ENCODE results near the gene VPS54. TPM values are rescaled to one million over a fixed set of nuclear protein-coding genes. Genes with fewer than 3 reads are reported as not detected.
"Not testable (repeated sequence)": the region's sequence is repeated elsewhere in the genome, so short reads cannot be mapped to it uniquely, and the experiment has no call there.

Gene VPS54
- total RNA-seq, 1 donor from 2014 or later = 22.3 TPM

DNA sequence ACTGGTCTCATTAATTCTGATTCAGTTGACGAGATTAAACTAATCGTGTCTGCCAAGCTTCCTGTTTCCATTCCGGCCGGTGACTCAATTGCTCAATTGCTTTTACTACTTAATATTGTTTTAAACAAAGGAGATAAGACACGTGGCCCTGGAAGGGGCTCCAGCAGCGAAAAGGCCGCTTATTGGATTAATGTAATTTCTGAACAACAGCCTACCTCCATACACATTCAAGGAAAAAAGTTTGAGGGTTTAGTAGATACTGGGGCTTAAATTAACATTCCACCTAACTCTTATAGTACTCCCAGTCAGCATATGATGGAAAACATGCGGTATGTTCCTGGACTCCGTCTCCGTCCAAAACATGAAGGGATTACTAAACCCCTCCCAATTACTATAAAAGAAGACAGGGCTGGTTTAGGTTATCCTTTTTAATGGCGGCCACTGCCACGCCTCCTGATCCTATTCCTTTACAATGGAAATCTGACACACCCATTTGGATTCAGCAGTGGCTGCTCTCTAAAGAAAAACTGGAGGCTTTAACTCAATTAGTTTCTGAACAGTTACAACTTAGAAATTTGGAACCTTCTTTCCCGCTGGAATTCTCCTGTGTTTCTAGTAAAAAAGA is 27.1 kb downstream of the VPS54 start:
- no peak overlapping the region for H3K4me3 ChIP-seq
- no peak overlapping the region for H3K27ac ChIP-seq
- H3K27me3 ChIP-seq = no peaks in the 10 kb centered on the region
- no peaks in the 10 kb centered on the region for H3K4me1 ChIP-seq
- H3K36me3 ChIP-seq = no peaks in the 10 kb centered on the region
- no peaks in the 10 kb centered on the region for H3K9me3 ChIP-seq
- DNase-seq (ENCODE audit: extremely low spot score in 2 of 2) = no peak
- TF ChIP-seq POLR2A (IDR thresholded peaks at IDR 0.05) = no peak
- intact Hi-C loops (cut with DNase I) = no loop called here

DNA sequence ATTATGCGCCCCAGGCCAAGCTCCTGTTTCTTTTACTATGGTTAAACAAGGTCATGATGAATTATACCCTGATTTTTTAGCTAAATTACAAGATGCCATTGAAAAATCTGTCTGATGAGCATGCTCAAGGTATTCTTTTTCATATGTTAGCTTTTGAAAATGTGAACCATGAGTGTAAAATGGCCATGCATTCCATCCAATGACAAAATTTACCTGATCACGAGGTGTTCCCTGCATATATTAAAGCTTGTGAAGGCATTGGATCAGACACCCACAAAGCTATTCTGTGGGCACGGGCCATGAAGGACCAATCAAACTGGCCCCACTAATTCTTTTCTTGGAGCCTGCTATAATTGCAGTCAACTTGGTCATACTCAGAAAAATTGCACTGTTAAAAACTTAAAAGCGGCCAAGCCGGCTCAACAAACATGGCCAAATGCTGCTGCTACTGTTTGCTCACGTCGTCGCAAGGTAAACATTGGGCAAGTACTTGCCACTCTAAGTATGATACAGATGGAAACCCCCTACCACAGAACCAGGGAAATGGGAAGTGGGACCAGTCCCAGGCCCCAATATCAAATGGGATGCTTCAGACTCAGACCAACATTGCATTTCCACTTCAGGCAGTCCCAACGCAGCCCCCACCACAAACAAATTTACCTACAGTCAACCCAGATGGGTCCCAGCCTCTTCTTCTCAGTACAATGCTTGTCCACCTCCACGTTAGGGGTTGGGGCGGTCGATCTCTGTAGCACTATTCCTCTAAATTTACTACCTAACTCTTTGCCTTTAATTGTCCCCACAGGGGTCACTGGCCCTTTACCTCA is 27.8 kb downstream of the VPS54 start:
- H3K4me3 ChIP-seq; intact Hi-C loops (cut with DNase I); H3K27ac ChIP-seq; H3K36me3 ChIP-seq; H3K27me3 ChIP-seq; H3K4me1 ChIP-seq; DNase-seq (ENCODE audit: extremely low spot score in 2 of 2); H3K9me3 ChIP-seq: not testable (repeated sequence)

GRCh38 chr2:63990072-63990471 is 29.2 kb downstream of the VPS54 start:
- Histone ChIP-seq H3K4me1 (peaks cover 2% of the 10 kb centered on the region), H3K27me3 (no peaks in the 10 kb centered on the region), H3K27ac (no peak overlapping the region), H3K36me3 (no peaks in the 10 kb centered on the region), H3K9me3 (no peaks in the 10 kb centered on the region), H3K4me3 (no peak overlapping the region)
- DNase-seq (ENCODE audit: extremely low spot score in 2 of 2) = no peak
- TF ChIP-seq POLR2A (IDR thresholded peaks at IDR 0.05) (no peak), POLR2AphosphoS5 (IDR thresholded peaks at IDR 0.05; ENCODE audit: insufficient read depth in 1 of 2, low read depth in 1 of 2) (no peak)
- TF ChIP-seq, protein P1, sequence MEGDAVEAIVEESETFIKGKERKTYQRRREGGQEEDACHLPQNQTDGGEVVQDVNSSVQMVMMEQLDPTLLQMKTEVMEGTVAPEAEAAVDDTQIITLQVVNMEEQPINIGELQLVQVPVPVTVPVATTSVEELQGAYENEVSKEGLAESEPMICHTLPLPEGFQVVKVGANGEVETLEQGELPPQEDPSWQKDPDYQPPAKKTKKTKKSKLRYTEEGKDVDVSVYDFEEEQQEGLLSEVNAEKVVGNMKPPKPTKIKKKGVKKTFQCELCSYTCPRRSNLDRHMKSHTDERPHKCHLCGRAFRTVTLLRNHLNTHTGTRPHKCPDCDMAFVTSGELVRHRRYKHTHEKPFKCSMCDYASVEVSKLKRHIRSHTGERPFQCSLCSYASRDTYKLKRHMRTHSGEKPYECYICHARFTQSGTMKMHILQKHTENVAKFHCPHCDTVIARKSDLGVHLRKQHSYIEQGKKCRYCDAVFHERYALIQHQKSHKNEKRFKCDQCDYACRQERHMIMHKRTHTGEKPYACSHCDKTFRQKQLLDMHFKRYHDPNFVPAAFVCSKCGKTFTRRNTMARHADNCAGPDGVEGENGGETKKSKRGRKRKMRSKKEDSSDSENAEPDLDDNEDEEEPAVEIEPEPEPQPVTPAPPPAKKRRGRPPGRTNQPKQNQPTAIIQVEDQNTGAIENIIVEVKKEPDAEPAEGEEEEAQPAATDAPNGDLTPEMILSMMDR (IDR thresholded peaks at IDR 0.05) = no peak
- intact Hi-C loops (cut with DNase I) = no loop called here

DNA sequence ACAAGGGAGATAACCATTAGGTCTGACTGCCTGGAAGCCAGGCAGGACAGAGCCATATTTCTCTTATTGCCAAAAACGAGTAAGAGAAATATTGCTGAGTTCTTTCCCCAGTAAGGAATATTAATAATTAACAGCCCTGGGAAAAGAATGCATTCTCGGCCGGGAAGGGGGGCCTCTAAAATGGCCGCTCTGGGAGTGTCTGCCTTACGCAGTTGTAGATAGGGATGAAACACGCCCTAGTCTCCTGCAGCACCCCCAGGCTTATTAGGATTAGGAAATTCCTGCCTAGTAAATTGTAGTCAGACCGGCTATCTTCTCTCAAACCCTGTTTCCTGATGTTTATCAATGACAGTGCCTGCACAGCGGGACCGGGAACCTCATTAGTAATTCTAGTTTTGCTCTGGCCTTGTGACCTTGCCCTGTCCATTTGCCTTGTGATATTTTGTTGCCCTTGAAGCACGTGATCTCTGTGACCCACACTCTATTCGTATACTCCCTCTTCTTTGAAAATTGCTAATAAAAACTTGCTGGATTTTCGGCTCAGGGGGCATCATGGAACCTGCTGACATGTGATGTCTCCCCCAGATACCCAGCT is 30.3 kb downstream of the VPS54 start:
- H3K4me1 ChIP-seq; DNase-seq (ENCODE audit: extremely low spot score in 2 of 2); H3K9me3 ChIP-seq; intact Hi-C loops (cut with DNase I); H3K27me3 ChIP-seq; H3K36me3 ChIP-seq; H3K27ac ChIP-seq; H3K4me3 ChIP-seq: not testable (repeated sequence)

DNA sequence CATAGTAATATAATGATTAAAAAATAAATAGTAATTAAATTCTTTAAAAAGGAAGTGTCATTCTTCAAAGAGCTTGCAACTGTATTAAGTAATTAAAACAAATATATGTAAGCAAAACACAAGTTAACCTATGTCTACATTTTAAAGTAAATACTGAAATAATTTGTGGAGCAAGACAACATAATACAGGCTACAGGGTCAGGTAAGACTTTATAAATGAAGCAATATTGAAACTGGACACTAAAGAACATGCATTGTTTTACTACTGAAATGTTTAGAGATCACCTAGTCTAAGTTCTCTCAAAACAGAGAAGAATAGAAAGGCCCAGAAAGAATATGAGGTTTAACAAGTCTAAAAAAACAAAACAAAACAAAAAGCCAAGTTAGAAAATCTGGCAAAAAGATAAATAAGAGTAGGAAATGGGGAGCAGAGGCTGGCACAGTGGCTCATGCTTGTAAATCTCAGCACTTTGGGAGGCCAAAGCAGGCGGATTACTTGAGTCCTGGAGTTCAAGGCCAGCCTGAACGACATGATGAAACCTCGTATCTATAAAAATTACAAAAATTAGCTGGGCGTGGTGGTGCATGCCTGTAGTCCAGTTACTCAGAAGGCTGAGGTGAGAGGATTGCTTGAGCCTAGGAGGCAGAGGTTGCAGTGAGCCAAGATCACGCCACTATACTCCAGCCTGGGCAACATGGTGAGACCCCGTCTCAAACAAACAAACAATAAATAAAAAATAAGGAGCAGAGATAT is 34.4 kb downstream of the VPS54 start:
- no peak for DNase-seq (ENCODE audit: extremely low spot score in 2 of 2)
- intact Hi-C loops (cut with DNase I) = no loop called here
- H3K4me1 ChIP-seq = peaks cover 6% of the 10 kb centered on the region
- no peak overlapping the region for H3K27ac ChIP-seq
- peaks cover 0 to 10% of the 10 kb centered on the region in 2 donors for H3K36me3 ChIP-seq
- no peak overlapping the region for H3K4me3 ChIP-seq
- H3K9me3 ChIP-seq = no peaks in the 10 kb centered on the region
- TF ChIP-seq, protein P1 (IDR thresholded peaks at IDR 0.05) = no peak
- TF ChIP-seq POLR2A (IDR thresholded peaks at IDR 0.05) = no peak
- TF ChIP-seq POLR2AphosphoS5 (IDR thresholded peaks at IDR 0.05; ENCODE audit: insufficient read depth in 1 of 2, low read depth in 1 of 2) = no peak
- no peaks in the 10 kb centered on the region for H3K27me3 ChIP-seq

GRCh38 chr2:63983986-63984605 is 35.1 kb downstream of the VPS54 start:
- TF ChIP-seq, protein P1 (IDR thresholded peaks at IDR 0.05) = no peak
- TF ChIP-seq POLR2A (IDR thresholded peaks at IDR 0.05) (no peak), POLR2AphosphoS5 (IDR thresholded peaks at IDR 0.05; ENCODE audit: insufficient read depth in 1 of 2, low read depth in 1 of 2) (no peak)
- intact Hi-C loops (cut with DNase I) = no loop called here

More at GRCh38 chr2:63983986-63984605, 35.1 kb downstream of the VPS54 start:
- Histone ChIP-seq H3K4me3 (no peak overlapping the region), H3K27ac (no peak overlapping the region), H3K4me1 (peaks cover 6% of the 10 kb centered on the region), H3K9me3 (no peaks in the 10 kb centered on the region), H3K36me3 (peaks cover 0 to 10% of the 10 kb centered on the region in 2 donors), H3K27me3 (no peaks in the 10 kb centered on the region)
- DNase-seq (ENCODE audit: extremely low spot score in 2 of 2) = no peak

Measured in vagina (tissue), 2 donors.